ENCODE data around the gene PPFIA2. TPM values are rescaled to one million over a fixed set of nuclear protein-coding genes. Genes with fewer than 3 reads are reported as not detected.

The PPFIA2 gene
- total and polyA plus RNA-seq, 10 of the 15 experiments (the other 5 are each of a cell fraction or from before 2014, with no cell fraction given), result 0.06 to 0.39 (median 0.18) TPM; not detected in 6

DNA sequence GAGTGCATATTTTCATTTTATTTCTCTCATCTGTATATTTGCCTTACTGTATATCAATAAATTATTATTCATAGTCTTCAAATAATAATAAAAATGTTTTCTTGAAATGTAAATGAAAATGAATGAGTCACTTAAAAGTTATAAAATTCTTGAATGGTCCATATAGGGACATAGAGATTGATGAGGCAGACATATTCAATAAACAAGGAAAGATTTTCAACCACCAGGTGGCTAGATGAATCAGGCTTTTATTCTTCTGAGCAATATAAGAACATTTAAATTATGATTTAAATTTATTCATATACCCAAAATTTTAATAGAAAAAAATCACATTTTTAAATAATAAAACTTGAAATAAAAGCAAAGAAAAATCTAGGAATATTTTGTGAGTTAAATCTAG lies 431.7 kb downstream of the PPFIA2 start (continued):
- TF ChIP-seq, protein P1, sequence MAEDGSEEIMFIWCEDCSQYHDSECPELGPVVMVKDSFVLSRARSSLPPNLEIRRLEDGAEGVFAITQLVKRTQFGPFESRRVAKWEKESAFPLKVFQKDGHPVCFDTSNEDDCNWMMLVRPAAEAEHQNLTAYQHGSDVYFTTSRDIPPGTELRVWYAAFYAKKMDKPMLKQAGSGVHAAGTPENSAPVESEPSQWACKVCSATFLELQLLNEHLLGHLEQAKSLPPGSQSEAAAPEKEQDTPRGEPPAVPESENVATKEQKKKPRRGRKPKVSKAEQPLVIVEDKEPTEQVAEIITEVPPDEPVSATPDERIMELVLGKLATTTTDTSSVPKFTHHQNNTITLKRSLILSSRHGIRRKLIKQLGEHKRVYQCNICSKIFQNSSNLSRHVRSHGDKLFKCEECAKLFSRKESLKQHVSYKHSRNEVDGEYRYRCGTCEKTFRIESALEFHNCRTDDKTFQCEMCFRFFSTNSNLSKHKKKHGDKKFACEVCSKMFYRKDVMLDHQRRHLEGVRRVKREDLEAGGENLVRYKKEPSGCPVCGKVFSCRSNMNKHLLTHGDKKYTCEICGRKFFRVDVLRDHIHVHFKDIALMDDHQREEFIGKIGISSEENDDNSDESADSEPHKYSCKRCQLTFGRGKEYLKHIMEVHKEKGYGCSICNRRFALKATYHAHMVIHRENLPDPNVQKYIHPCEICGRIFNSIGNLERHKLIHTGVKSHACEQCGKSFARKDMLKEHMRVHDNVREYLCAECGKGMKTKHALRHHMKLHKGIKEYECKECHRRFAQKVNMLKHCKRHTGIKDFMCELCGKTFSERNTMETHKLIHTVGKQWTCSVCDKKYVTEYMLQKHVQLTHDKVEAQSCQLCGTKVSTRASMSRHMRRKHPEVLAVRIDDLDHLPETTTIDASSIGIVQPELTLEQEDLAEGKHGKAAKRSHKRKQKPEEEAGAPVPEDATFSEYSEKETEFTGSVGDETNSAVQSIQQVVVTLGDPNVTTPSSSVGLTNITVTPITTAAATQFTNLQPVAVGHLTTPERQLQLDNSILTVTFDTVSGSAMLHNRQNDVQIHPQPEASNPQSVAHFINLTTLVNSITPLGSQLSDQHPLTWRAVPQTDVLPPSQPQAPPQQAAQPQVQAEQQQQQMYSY (CRISPR knock-in tag; IDR thresholded peaks at IDR 0.05), result no peak
- TF ChIP-seq, protein P2, sequence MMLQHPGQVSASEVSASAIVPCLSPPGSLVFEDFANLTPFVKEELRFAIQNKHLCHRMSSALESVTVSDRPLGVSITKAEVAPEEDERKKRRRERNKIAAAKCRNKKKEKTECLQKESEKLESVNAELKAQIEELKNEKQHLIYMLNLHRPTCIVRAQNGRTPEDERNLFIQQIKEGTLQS (IDR thresholded peaks at IDR 0.05; ENCODE audit: borderline replicate concordance, extremely low read depth, low read depth, low read length), result no peak
- TF ChIP-seq LARP7 (IDR thresholded peaks at IDR 0.05) (no peak), CBX5 (IDR thresholded peaks at IDR 0.05; ENCODE audit: low read depth) (no peak)

DNA sequence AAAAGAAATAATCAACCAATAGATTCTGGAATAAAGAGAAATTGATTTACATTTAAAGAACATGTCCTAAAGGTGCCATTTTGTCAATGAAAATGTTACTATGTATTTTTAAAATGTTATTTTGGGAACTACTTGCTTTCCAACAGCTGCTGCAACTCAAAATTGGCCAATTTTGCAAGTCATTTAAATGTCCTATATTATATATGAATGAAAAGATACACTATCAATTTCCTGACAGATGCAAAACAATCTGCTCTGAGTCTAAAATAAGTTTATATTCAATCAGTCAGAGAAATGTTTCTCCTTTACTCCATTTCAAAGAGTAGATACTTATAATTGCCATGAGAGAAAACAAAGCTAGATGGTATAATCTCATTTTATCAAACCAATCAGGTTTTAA lies 434.1 kb downstream of the PPFIA2 start:
- H2AFZ ChIP-seq (ENCODE audit: control insufficient read depth, low read depth, low read length), result no peak overlapping the region
- in situ Hi-C loops (cut with MboI), result no loop called here
- DNase-seq (ENCODE audit: low read depth, low spot score) (no peak), ATAC-seq (no peak), FAIRE-seq (no peak)
- ChIA-PET RAD21 (ENCODE audit: unreplicated experiment) (no interaction called here), POLR2A (no interaction called here), SMC1A (ENCODE audit: uncharacterized antibody, unreplicated experiment) (no interaction called here), CTCF (no interaction called here)
- intact Hi-C loops (cut with micrococcal nuclease; ENCODE audit: unreplicated experiment), result loop anchor here (1.0 kb wide), 1 partner anchor 8 kb away; no protein-coding TSS in a partner anchor
- no TSS peak for BruUV-seq (replicated peaks)
- no peaks in the 10 kb centered on the region for H3K79me2 ChIP-seq (ENCODE audit: control insufficient read depth, insufficient read depth, low read length)
- H3K4me1 ChIP-seq (ENCODE audit: control insufficient read depth, insufficient read depth, low read length), result no peaks in the 10 kb centered on the region
- TF ChIP-seq CBFB (IDR thresholded peaks at IDR 0.05; ENCODE audit: low read depth) (no peak), POLR2AphosphoS5 (IDR thresholded peaks at IDR 0.05; ENCODE audit: low read length) (no peak), SRF (IDR thresholded peaks at IDR 0.05; ENCODE audit: low read depth in 2 of 2, low read length in 2 of 2) (no peak), BCL11A (IDR thresholded peaks at IDR 0.05; ENCODE audit: low read depth, low read length) (no peak), ESRRA (IDR thresholded peaks at IDR 0.05; ENCODE audit: low read length) (no peak), SUZ12 (IDR thresholded peaks at IDR 0.05; ENCODE audit: unreplicated experiment) (no peak), ZNF207 (IDR thresholded peaks at IDR 0.05; ENCODE audit: borderline replicate concordance) (no peak), RCOR1 (conservative IDR thresholded peaks at IDR 0.05; ENCODE audit: low read depth, low read length) (no peak), ASH2L (IDR thresholded peaks at IDR 0.05; ENCODE audit: borderline replicate concordance, low read depth) (no peak), SREBF1 (IDR thresholded peaks at IDR 0.05; ENCODE audit: low read length) (no peak), POLR2AphosphoS2 (IDR thresholded peaks at IDR 0.05; ENCODE audit: low read depth, low read length) (no peak), NFYA (IDR thresholded peaks at IDR 0.05; ENCODE audit: borderline replicate concordance, low read depth, low read length) (no peak), CBX3 (IDR thresholded peaks at IDR 0.05; ENCODE audit: borderline replicate concordance, low read depth) (no peak)
- H3K9ac ChIP-seq (ENCODE audit: control insufficient read depth, insufficient read depth, low read length), result no peak overlapping the region
- H4K20me1 ChIP-seq (ENCODE audit: control insufficient read depth, insufficient read depth), result no peaks in the 10 kb centered on the region
- no peaks in the 10 kb centered on the region for H3K36me3 ChIP-seq (ENCODE audit: control insufficient read depth in 2 of 2, insufficient read depth in 2 of 2, low read length in 1 of 2)
- no peak overlapping the region for H3K27ac ChIP-seq (ENCODE audit: control insufficient read depth, insufficient read depth)
- no peaks in the 10 kb centered on the region for H3K27me3 ChIP-seq (replicated peaks in 1 of 2; ENCODE audit: control insufficient read depth in 2 of 2, insufficient read depth in 2 of 2, low read length in 1 of 2)
- H3K4me3 ChIP-seq, result no peak overlapping the region
- no peak overlapping the region for H3K4me2 ChIP-seq (ENCODE audit: control insufficient read depth, insufficient read depth)
- no peaks in the 10 kb centered on the region for H3K9me3 ChIP-seq (replicated peaks; ENCODE audit: control insufficient read depth, insufficient read depth, low read length)

Data from GM12878 (cell line).